ENCODE data around the gene NRP1.
"Not testable (repeated sequence)": the region's sequence is repeated elsewhere in the genome, so short reads cannot be mapped to it uniquely, and the experiment has no call there.

NRP1 gene

GRCh38 chr10:33234831-33235237 lies 99.6 kb downstream of the NRP1 start:
- no peak for DNase-seq

GRCh38 chr10:33233635-33234034 lies 100.8 kb downstream of the NRP1 start:
- DNase-seq, result no peak

GRCh38 chr10:33233221-33233620 lies 101.2 kb downstream of the NRP1 start:
- DNase-seq, result no peak

- DNase-seq, result no peak
Observed at GRCh38 chr10:33231621-33232350, 102.7 kb downstream of the NRP1 start.

- no peak for DNase-seq
Observed at GRCh38 chr10:33229949-33230267, 104.6 kb downstream of the NRP1 start.

- no peak for DNase-seq
Observed at GRCh38 chr10:33229252-33229948, 105.1 kb downstream of the NRP1 start.

- no peak for DNase-seq
Observed at GRCh38 chr10:33228426-33228825, 106.0 kb downstream of the NRP1 start.

GRCh38 chr10:33227489-33227888 lies 107.0 kb downstream of the NRP1 start:
- no peak for DNase-seq

GRCh38 chr10:33224251-33224965 lies 110.1 kb downstream of the NRP1 start:
- DNase-seq, result no peak

- no peak for DNase-seq
Observed at GRCh38 chr10:33223326-33224000, 111.0 kb downstream of the NRP1 start.

- not testable (repeated sequence) for DNase-seq
Observed at GRCh38 chr10:33222304-33222703, 112.2 kb downstream of the NRP1 start.

- no peak for DNase-seq
Observed at GRCh38 chr10:33217854-33218253, 116.6 kb downstream of the NRP1 start.

- no peak for DNase-seq
Observed at GRCh38 chr10:33216661-33217427, 117.6 kb downstream of the NRP1 start.

- DNase-seq, result no peak
Observed at GRCh38 chr10:33215635-33216034, 118.8 kb downstream of the NRP1 start.

GRCh38 chr10:33215154-33215553 lies 119.3 kb downstream of the NRP1 start:
- no peak for DNase-seq

- DNase-seq, result no peak
Observed at GRCh38 chr10:33214174-33214573, 120.3 kb downstream of the NRP1 start.

- DNase-seq, result no peak
Observed at GRCh38 chr10:33212061-33212748, 122.3 kb downstream of the NRP1 start.

- DNase-seq, result no peak
Observed at GRCh38 chr10:33211106-33211878, 123.2 kb downstream of the NRP1 start.

- no peak for DNase-seq
Observed at GRCh38 chr10:33209802-33210201, 124.7 kb downstream of the NRP1 start.

GRCh38 chr10:33208166-33208565 lies 126.3 kb downstream of the NRP1 start:
- DNase-seq, result no peak

GRCh38 chr10:33204031-33204430 lies 130.4 kb downstream of the NRP1 start:
- DNase-seq, result no peak
